HG03139 (cell line): ENCODE measurements around the gene RSBN1.
"Not testable (repeated sequence)": the region's sequence is repeated elsewhere in the genome, so short reads cannot be mapped to it uniquely, and the experiment has no call there.

Experiments
- ATAC-seq: cut with Tn5 transposase; IDR thresholded peaks from one replicate; pipeline ENCODE4 v1.9.1; 2021; ENCODE audit not compliant: unreplicated experiment

RSBN1 gene

GRCh38 chr1:113749402-113749801, 62.9 kb downstream of the RSBN1 start:
- no peak for ATAC-seq

- ATAC-seq, result no peak
These were observed 64.9 kb downstream of the RSBN1 start for GRCh38 chr1:113747376-113747775.

- no peak for ATAC-seq
These were observed 66.9 kb downstream of the RSBN1 start for GRCh38 chr1:113745425-113745824.

GRCh38 chr1:113744114-113744513, 68.2 kb downstream of the RSBN1 start:
- no peak for ATAC-seq

- no peak for ATAC-seq
These were observed 69.8 kb downstream of the RSBN1 start for GRCh38 chr1:113742515-113742914.

- ATAC-seq, result no peak
These were observed 77.8 kb downstream of the RSBN1 start for GRCh38 chr1:113734357-113735055.

GRCh38 chr1:113732802-113733201, 79.5 kb downstream of the RSBN1 start:
- no peak for ATAC-seq

GRCh38 chr1:113721010-113721409, 91.3 kb downstream of the RSBN1 start:
- no peak for ATAC-seq

- ATAC-seq, result not testable (repeated sequence)
These were observed 93.7 kb downstream of the RSBN1 start for GRCh38 chr1:113718621-113719020.

GRCh38 chr1:113717506-113717905, 94.8 kb downstream of the RSBN1 start:
- ATAC-seq, result not testable (repeated sequence)

GRCh38 chr1:113714606-113715269, 97.5 kb downstream of the RSBN1 start:
- ATAC-seq, result no peak
